Measurements from ENCODE around the gene DIS3L.

- TF ChIP-seq MAX (CRISPR knock-in tag; IDR thresholded peaks at IDR 0.05) (no peak), JUN (CRISPR knock-in tag; IDR thresholded peaks at IDR 0.05) (no peak), CTCF (IDR thresholded peaks at IDR 0.05) (no peak), ATF2 (CRISPR knock-in tag; IDR thresholded peaks at IDR 0.05; ENCODE audit: borderline replicate concordance, low read depth) (no peak), FOXP1 (CRISPR knock-in tag; IDR thresholded peaks at IDR 0.05; ENCODE audit: borderline replicate concordance) (no peak), ZBTB21 (CRISPR knock-in tag; IDR thresholded peaks at IDR 0.05; ENCODE audit: borderline replicate concordance) (no peak), CREM (CRISPR knock-in tag; IDR thresholded peaks at IDR 0.05) (no peak), ZNF416 (CRISPR knock-in tag; IDR thresholded peaks at IDR 0.05) (no peak), ZNF121 (CRISPR knock-in tag; IDR thresholded peaks at IDR 0.05) (no peak), CREB1 (CRISPR knock-in tag; IDR thresholded peaks at IDR 0.05) (no peak)
- TF ChIP-seq, protein P1, sequence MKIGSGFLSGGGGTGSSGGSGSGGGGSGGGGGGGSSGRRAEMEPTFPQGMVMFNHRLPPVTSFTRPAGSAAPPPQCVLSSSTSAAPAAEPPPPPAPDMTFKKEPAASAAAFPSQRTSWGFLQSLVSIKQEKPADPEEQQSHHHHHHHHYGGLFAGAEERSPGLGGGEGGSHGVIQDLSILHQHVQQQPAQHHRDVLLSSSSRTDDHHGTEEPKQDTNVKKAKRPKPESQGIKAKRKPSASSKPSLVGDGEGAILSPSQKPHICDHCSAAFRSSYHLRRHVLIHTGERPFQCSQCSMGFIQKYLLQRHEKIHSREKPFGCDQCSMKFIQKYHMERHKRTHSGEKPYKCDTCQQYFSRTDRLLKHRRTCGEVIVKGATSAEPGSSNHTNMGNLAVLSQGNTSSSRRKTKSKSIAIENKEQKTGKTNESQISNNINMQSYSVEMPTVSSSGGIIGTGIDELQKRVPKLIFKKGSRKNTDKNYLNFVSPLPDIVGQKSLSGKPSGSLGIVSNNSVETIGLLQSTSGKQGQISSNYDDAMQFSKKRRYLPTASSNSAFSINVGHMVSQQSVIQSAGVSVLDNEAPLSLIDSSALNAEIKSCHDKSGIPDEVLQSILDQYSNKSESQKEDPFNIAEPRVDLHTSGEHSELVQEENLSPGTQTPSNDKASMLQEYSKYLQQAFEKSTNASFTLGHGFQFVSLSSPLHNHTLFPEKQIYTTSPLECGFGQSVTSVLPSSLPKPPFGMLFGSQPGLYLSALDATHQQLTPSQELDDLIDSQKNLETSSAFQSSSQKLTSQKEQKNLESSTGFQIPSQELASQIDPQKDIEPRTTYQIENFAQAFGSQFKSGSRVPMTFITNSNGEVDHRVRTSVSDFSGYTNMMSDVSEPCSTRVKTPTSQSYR (CRISPR knock-in tag; IDR thresholded peaks at IDR 0.05), result no peak
- TF ChIP-seq, protein P2, sequence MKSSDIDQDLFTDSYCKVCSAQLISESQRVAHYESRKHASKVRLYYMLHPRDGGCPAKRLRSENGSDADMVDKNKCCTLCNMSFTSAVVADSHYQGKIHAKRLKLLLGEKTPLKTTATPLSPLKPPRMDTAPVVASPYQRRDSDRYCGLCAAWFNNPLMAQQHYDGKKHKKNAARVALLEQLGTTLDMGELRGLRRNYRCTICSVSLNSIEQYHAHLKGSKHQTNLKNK (CRISPR knock-in tag; IDR thresholded peaks at IDR 0.05), result no peak
- TF ChIP-seq, protein P3, sequence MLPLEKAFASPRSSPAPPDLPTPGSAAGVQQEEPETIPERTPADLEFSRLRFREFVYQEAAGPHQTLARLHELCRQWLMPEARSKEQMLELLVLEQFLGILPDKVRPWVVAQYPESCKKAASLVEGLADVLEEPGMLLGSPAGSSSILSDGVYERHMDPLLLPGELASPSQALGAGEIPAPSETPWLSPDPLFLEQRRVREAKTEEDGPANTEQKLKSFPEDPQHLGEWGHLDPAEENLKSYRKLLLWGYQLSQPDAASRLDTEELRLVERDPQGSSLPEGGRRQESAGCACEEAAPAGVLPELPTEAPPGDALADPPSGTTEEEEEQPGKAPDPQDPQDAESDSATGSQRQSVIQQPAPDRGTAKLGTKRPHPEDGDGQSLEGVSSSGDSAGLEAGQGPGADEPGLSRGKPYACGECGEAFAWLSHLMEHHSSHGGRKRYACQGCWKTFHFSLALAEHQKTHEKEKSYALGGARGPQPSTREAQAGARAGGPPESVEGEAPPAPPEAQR (CRISPR knock-in tag; IDR thresholded peaks at IDR 0.05), result no peak
These were observed 15.3 kb upstream of the DIS3L start for GRCh38 chr15:66278056-66278455.
